Smooth muscle cell (in vitro differentiated cells): ENCODE measurements around the gene GUCY1A1. TPM values are rescaled to one million over a fixed set of nuclear protein-coding genes. Genes with fewer than 3 reads are reported as not detected.
A peak's percentile ranks its signal among the peaks of the same experiment; 100 is the strongest.

Experiments
- DNase-seq: peaks from one replicate; lab custom pipeline; 2025; ENCODE audit not compliant: unreplicated experiment; lab: John Stamatoyannopoulos, UW
- H2AFZ ChIP-seq: fragments of 200-600 bp; sonication (generic); 2 replicates; pipeline ENCODE4 v1.6.0; 2016; ENCODE audit warnings: antibody characterized with exemption, low read depth, mild to moderate bottlenecking
- H3F3A ChIP-seq: fragments of 200-600 bp; sonication (generic); 2 replicates; pipeline ENCODE4 v1.6.0; 2017; ENCODE audit warnings: antibody characterized with exemption, low read depth
- H3K27ac ChIP-seq: fragments of 200-600 bp; sonication (generic); 2 replicates; pipeline ENCODE4 v1.5.1; 2016; ENCODE audit warnings: low read depth, mild to moderate bottlenecking
- H3K27me3 ChIP-seq: fragments of 200-600 bp; sonication (generic); 2 replicates; pipeline ENCODE4 v1.6.1; 2016; ENCODE audit warnings: low read depth, mild to moderate bottlenecking
- H3K36me3 ChIP-seq: fragments of 200-600 bp; sonication (generic); 2 replicates; pipeline ENCODE4 v1.5.1; 2016; ENCODE audit warnings: low read depth
- H3K4me1 ChIP-seq: fragments of 200-600 bp; sonication (generic); 2 replicates; pipeline ENCODE4 v1.5.1; 2016; ENCODE audit warnings: low read depth
- H3K4me2 ChIP-seq: fragments of 200-600 bp; sonication (generic); 2 replicates; pipeline ENCODE4 v1.6.0; 2016; ENCODE audit warnings: mild to moderate bottlenecking
- H3K4me3 ChIP-seq: fragments of 200-600 bp; sonication (generic); 2 replicates; pipeline ENCODE4 v1.5.1; 2016; ENCODE audit warnings: mild to moderate bottlenecking
- H3K79me2 ChIP-seq: fragments of 200-600 bp; sonication (generic); 2 replicates; pipeline ENCODE4 v1.6.0; 2016; ENCODE audit warnings: low read depth, mild to moderate bottlenecking
- H3K9ac ChIP-seq: fragments of 200-600 bp; sonication (generic); 2 replicates; pipeline ENCODE4 v1.6.0; 2016; ENCODE audit warnings: low read depth
- H3K9me3 ChIP-seq: fragments of 200-600 bp; sonication (generic); replicated peaks from 2 replicates; pipeline ENCODE4 v1.5.1; 2016; ENCODE audit warnings: low read depth
- H4K20me1 ChIP-seq: fragments of 200-600 bp; sonication (generic); 2 replicates; pipeline ENCODE4 v1.6.0; 2016; ENCODE audit warnings: low read depth
- WGBS: methylation state at CpG from one replicate; pipeline ENCODE4 v1.1.7; 2016; ENCODE audit warnings: low lambda C conversion rate; 5-methylcytosine and 5-hydroxymethylcytosine counted together
- polyA plus RNA-seq: library from polyadenylated mRNA; unstranded; fragments of >200 nt; fragmentation: Nextera tagmentation; extraction: Ambion mirVana; gene quantifications from 2 replicates; pipeline ENCODE4 v1.2.1, GENCODE V29; 2016
- total RNA-seq: library from RNA; depleted of rRNA; stranded (reverse); fragments of >200 nt; gene quantifications from 2 replicates; pipeline ENCODE4 v1.2.3, GENCODE V29; 2014
- TF ChIP-seq, protein P1 (sequence below): fragments of 200-600 bp; sonication (generic); IDR thresholded peaks from 2 replicates; pipeline ENCODE4 v1.5.1; 2017; ENCODE audit warnings: borderline replicate concordance, mild to moderate bottlenecking, antibody characterized with exemption; ENCODE audit not compliant: insufficient read depth, poor library complexity, severe bottlenecking

Gene GUCY1A1
- total and polyA plus RNA-seq, 2 experiments from 2014 or later, result 172 to 269 TPM

DNA sequence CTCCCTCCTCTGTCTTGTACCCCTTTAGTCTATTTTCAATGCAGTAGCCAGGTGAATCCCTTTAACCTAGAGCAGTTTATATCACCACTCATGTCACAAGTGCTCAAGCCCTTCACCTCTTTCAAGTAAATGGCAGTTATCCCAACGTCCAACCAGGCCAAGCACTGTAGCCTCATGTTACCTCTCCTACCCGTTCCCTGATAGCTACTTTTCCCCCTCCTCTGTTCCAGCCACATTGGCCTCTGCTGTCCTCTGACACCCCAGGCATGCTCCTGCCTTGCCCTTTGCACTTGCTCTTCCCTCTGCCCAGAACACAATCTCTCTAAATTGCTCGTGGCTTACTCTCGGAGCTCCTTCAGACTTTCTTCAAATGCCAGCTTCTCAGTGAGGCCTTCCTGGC is 107.4 kb downstream of the GUCY1A1 start:
- Histone ChIP-seq H3K4me2 (no peak overlapping the region), H3K79me2 (no peaks in the 10 kb centered on the region), H3K27ac (no peak overlapping the region), H4K20me1 (no peaks in the 10 kb centered on the region), H3K4me1 (no peaks in the 10 kb centered on the region), H3K27me3 (no peaks in the 10 kb centered on the region), H3K9me3 (no peaks in the 10 kb centered on the region), H3F3A (no peaks in the 10 kb centered on the region), H3K36me3 (peaks cover 4% of the 10 kb centered on the region), H2AFZ (no peak overlapping the region), H3K9ac (no peak overlapping the region), H3K4me3 (no peak overlapping the region)
- TF ChIP-seq, protein P1, sequence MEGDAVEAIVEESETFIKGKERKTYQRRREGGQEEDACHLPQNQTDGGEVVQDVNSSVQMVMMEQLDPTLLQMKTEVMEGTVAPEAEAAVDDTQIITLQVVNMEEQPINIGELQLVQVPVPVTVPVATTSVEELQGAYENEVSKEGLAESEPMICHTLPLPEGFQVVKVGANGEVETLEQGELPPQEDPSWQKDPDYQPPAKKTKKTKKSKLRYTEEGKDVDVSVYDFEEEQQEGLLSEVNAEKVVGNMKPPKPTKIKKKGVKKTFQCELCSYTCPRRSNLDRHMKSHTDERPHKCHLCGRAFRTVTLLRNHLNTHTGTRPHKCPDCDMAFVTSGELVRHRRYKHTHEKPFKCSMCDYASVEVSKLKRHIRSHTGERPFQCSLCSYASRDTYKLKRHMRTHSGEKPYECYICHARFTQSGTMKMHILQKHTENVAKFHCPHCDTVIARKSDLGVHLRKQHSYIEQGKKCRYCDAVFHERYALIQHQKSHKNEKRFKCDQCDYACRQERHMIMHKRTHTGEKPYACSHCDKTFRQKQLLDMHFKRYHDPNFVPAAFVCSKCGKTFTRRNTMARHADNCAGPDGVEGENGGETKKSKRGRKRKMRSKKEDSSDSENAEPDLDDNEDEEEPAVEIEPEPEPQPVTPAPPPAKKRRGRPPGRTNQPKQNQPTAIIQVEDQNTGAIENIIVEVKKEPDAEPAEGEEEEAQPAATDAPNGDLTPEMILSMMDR, result no peak
- no peak for DNase-seq
- 88% methylated on average over 4 of the region's 4 CpGs for WGBS

DNA sequence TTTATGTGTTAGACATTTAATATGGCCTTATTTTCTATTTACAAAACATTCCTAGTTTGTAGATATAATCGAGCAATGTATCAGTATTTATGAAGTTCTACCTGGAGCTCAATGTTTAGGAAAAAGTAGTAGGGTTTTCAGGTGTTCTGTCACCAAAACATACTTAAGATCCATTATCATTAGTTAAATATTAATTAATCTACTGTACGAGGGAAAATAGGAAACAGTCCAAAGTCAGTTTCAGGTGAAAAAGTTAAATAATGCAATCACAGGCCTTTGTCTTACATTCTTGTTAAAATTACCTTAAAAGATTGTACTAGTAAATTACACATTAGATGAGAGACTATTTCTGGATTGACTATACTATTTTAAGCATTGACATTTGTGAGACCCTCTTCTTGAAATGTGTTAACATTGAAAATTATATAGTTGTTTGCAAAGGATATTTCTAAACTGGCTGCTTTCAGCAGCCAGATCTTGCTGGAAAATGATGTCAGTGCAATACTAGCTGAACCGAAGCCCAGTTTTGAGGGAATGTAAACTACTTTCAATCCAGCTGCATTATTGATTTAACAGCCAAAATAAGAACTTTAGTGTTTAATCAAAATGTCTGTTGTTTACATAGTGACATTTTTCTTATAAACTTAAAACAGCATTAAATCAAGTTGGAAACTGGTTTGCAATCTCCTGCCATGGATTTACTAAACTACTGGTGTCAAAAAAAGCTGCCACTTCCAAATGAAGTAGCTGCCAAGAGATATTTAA is 111.5 kb downstream of the GUCY1A1 start:
- H4K20me1 ChIP-seq, result no peaks in the 10 kb centered on the region
- H3K27ac ChIP-seq, result no peak overlapping the region
- no peak overlapping the region for H3K4me3 ChIP-seq
- 77% methylated on average over 3 of the region's 3 CpGs for WGBS
- H3K4me1 ChIP-seq, result no peaks in the 10 kb centered on the region
- no peak overlapping the region for H3K4me2 ChIP-seq
- H3K9ac ChIP-seq, result no peak overlapping the region
- DNase-seq, result no peak
- no peaks in the 10 kb centered on the region for H3K9me3 ChIP-seq
- H3F3A ChIP-seq, result no peaks in the 10 kb centered on the region
- peaks cover 4% of the 10 kb centered on the region for H3K36me3 ChIP-seq
- no peaks in the 10 kb centered on the region for H3K79me2 ChIP-seq
- no peak overlapping the region for H2AFZ ChIP-seq
- TF ChIP-seq, protein P1, result no peak
- no peaks in the 10 kb centered on the region for H3K27me3 ChIP-seq

DNA sequence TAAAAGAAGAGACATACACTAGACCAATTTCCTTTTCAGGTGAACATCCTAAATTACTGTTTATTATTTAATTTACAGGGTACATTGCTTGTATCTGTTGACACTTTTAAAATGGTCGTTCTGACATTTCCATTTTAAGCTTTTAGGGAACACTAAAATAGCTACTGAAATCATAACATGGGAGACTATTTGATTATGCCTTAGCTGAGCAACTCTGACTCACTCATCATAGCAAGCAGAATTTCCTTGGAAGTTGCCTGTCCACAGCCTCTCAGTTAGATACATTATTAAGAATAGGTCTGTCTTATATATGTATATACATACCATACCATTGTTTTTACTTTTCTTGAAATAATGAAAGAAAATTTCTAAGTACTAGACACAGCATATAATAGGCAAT is 114.1 kb downstream of the GUCY1A1 start:
- Histone ChIP-seq H3K79me2 (no peaks in the 10 kb centered on the region), H3K4me1 (no peaks in the 10 kb centered on the region), H3K9ac (no peak overlapping the region), H3K36me3 (peaks cover 4% of the 10 kb centered on the region), H3K27ac (no peak overlapping the region), H3K9me3 (no peaks in the 10 kb centered on the region), H3K27me3 (no peaks in the 10 kb centered on the region), H3K4me3 (no peak overlapping the region), H3F3A (no peaks in the 10 kb centered on the region), H2AFZ (no peak overlapping the region), H4K20me1 (no peaks in the 10 kb centered on the region), H3K4me2 (peak overlapping the region; percentile 23)
- DNase-seq, result no peak
- 16% methylated on average over 1 of the region's 1 CpG for WGBS
- TF ChIP-seq, protein P1, result no peak

DNA sequence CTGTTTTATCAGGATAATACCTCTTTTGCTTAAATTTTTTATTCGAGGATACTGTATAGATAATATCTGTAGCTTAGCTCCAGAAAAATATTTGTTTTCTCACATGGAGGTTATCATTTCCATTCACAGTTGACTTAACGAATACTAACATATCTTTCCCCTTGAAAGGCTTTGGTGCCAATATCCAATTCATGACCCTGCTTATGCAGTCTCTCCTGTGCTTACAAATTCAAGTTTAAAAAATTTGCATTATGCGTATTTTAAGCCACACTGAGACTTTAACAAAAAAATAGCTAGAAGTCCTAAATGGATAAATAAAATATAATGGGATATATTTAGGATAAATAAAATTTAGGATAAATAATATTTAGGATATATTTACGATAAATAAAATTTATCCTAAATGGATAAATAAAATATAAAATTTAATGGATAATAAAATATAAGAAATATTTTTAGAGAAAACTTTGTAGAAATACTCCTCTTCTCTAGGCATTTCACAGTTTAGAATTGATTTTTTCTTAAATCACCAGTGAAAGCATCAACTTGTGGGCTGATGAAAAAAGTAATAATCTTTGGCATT is 114.7 kb downstream of the GUCY1A1 start:
- 95% methylated on average over 4 of the region's 4 CpGs for WGBS
- H4K20me1 ChIP-seq, result no peaks in the 10 kb centered on the region
- no peak for DNase-seq

More for the DNA sequence above, 114.7 kb downstream of the GUCY1A1 start:
- no peak overlapping the region for H3K4me3 ChIP-seq
- H2AFZ ChIP-seq, result no peak overlapping the region
- H3K79me2 ChIP-seq, result no peaks in the 10 kb centered on the region
- H3F3A ChIP-seq, result no peaks in the 10 kb centered on the region
- TF ChIP-seq, protein P1, result no peak
- peaks cover 4% of the 10 kb centered on the region for H3K36me3 ChIP-seq
- H3K27me3 ChIP-seq, result no peaks in the 10 kb centered on the region
- H3K4me1 ChIP-seq, result no peaks in the 10 kb centered on the region
- H3K9ac ChIP-seq, result no peak overlapping the region
- H3K4me2 ChIP-seq, result no peak overlapping the region
- H3K9me3 ChIP-seq, result no peaks in the 10 kb centered on the region
- no peak overlapping the region for H3K27ac ChIP-seq
